Measurements from ENCODE around the gene ABI3BP.

The ABI3BP gene

DNA sequence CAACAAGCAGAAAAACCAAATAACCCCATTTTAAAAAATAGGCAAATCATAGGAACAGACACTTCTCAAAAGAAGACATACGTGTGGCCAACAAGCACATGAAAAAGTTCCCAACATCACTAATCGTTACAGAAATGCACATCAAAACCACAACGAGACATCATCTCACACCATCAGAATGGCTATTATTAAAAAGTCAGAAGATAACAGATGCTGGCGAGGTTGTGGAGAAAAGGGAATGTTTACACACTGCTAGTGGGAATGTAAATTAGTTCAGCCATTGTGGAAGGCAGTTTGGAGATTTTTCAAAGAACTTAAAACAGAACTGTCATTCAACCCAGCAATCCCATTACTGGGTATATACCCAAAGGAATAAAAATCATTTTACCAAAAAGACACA, 60.7 kb downstream of the ABI3BP start:
- DNase-seq, result no peak

GRCh38 chr3:100928638-100929428, 64.4 kb downstream of the ABI3BP start:
- no peak for DNase-seq

DNA sequence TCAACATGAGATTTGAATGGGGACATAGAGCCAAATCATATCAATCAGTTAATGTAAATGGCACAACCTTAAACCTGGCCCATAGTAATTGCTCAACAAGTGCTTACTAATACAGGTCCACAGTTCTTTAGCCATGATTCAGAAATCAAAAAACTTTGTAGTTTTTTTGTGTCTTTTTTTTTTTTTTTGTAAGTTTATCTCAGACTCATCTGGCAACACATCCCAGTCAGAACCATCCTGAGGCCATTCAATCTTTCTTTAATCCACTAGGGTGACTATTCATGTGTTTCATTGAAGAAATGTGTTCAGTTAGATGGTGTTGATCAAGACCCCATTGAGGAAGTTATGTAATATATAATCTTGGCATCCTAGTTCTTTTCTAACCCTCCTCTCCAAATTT, 65.4 kb downstream of the ABI3BP start:
- no peak for DNase-seq

DNA sequence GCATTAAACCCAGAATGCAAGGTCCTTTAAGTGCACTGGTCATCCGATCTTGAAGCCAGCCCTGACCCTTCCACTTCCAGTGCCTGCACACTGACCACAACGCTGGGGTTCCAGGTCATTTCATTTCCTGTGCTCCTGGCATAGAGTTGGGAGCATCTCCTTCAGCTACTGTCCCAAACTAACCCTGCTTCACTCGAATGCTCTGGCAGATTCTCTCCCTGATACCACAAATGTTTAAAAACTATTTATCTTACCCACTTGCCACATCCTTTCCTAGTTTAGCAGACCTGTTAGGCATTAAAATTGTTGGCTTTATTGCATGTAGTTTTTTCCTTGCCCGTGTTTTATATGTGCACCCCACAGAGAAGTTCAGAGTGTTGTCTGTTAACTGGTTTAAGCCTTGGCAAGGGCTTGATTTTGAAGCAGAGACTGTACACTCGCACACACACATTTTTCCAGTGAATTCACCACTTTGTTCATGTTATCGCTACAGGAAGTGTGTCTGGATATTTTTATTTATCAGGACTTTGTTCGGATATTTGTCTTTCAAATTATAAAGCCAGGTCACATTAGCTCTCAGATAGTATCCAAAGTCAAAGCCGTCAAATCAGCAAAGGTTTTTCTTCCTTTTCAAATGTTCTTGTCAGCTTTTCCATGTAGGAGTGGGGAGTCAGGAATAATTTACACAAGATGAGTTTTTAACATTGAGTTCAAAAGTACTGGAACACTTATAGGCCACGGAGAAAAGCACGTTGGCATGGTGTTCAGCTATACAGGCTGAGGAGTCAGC, 77.3 kb downstream of the ABI3BP start:
- DNase-seq, result no peak

DNA sequence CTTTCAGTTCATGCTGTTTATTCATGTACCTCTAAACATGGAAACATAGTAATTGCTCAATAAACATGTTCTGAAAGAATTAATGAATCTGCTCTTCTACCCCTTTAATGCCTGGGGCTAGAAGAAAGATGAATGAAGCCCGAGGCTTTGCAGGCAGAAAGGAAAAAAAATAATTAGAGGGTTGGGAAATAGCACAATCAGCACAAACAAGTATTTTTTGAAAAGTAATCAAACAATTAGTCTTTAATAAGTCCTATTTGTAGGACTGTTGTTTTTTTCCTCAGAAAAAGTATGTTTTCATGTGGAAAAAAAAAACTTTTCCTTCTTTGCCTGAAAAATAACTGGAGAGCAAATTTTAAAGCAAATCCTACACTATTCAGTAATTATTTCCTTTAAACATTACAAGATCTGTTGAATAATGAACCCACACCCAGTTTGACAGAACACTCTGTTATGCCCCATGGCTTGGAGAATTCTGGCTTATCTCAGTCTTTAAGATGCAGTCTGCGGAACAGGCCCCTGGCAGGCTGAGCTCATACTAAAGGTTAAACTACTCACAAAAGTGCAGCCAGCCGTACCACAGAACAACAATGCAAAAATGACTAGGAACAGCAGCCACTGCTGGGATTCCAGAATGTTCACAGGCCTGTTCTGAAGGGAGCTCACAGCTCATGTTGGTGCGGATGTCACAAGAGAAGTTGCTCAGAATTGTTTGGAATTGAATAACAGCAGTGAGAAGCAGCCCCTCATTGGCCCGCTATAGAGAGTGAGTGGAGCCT, 79.2 kb downstream of the ABI3BP start:
- no peak for DNase-seq

- DNase-seq, result no peak
Measured at GRCh38 chr3:100912976-100913545, 80.2 kb downstream of the ABI3BP start.

GRCh38 chr3:100912571-100912970, 80.7 kb downstream of the ABI3BP start:
- DNase-seq, result no peak

DNA sequence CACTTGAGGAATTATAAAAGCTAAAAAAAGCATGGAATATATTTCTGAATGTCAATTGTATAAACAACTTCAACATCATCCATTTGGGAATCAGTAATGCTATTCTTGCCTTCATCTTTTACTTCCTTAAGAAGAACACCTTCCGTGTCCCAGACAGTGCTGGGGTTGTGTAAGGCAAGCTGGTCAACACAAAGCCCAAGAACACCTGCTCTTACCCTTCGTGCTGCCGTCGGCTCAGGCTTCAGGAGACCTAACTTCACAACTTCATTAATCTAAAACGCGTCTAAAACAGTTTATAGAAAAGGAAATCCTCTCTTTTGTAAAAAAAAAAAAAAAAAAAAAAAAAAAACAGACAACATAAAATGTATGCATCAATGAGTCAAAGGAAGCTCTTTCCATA, 81.3 kb downstream of the ABI3BP start:
- no peak for DNase-seq

DNA sequence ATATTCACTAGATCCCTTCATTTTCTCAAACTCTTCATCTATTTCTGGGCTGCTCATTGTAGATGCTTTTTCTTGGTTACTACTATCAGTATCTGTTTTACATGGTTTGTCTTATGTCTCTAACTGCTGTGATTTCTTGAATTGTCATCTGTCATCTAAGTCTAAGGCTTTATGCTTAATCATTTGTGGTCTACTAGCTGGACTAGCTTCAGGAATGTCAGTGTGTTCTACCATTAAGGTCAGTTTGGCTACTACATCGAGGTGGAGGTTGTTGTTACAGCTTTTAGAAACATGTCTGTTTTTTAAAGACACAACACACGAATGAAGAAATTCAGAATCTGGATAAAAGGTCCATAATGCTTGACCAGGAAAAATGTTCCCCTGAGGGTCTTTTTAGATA, 82.2 kb downstream of the ABI3BP start:
- no peak for DNase-seq

- DNase-seq, result no peak
Measured at GRCh38 chr3:100902572-100902971, 90.6 kb downstream of the ABI3BP start.

DNA sequence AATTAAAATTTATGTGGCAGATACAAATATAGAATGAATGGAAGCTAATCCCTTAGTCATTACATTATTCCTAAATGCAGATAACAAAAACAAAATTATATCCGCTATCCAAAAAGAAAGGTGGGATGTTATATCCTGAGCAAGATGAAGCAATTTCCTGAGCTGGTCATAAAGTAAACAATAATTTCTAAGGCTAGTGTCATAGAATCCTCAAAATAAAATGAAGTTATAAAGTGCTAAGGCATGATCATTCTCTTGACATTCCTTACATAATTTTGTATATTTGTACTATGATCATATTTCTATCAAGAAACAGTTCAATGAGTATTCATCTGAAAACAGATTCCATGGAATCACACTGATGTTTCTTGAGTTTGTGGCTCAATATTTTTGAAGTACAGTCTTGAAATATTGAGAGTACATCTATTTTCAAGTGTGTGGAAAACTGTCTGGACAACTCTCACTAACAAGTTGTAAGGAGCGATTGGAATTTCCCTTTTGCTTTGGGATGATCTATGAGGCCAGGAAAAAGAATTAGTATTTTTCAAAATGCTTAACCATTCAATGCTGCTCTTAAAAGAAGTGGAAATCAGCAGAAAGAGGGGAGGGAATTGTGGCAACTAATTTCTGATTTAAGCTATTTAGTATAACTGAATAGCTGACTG, 92.4 kb downstream of the ABI3BP start:
- DNase-seq, result no peak

GRCh38 chr3:100899440-100900091, 93.7 kb downstream of the ABI3BP start:
- no peak for DNase-seq

GRCh38 chr3:100898681-100899080, 94.5 kb downstream of the ABI3BP start:
- no peak for DNase-seq

DNA sequence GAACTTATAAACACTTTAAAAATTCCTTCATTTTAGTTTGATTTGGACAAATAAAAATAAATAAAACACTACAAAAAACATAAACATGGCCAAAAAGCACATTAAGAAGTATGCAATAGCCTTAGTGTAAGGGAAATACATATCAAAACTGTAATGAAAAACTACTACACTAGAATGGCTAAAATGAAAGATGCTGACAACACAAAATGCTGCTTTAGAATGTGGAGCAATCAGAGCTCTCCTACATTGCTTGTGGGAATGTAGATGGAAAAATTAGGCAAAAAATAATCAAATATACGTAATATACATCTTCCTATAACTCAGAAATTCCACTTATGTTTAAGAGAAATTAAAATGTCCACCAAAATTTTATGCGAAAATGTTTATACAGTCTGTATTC, 96.2 kb downstream of the ABI3BP start:
- no peak for DNase-seq

DNA sequence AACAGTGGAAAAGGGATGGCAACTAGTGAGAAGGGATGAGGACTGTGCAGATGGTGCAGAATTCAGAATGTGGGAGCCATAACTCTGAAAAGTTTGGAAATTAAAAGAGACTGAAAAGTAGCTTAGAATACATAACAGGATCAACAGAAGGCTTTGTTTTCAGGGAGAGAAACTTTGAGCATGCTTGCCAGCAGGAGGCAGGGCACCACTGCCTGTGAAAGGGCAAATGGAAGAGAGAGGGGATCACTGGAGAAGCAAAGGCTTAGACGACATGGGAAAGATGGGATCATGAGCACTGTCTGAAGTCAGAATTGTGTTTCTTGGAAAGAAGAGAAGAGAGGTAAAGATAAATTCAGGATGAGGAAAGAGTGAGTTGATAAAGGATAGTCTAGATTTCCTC, 99.6 kb downstream of the ABI3BP start:
- DNase-seq, result no peak

DNA sequence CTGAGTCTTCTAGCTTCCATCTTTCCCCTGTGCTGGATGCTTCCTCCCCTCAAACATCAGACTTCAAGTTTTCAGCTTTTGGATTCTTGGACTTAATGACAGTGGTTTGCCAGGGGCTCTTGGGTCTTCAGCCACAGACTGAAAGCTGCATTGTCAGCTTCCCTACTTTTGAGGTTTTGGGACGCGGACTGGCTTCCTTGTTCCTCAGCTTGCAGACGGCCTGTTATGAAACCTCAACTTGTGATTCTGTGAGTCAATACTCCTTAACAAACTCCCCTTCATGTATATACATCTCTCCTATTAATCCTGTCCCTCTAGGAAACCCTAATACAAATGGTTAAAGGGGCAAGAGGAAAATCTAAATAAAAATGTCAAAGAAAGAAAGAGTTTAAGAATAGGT, 100.1 kb downstream of the ABI3BP start:
- no peak for DNase-seq

GRCh38 chr3:100891827-100892226, 101.4 kb downstream of the ABI3BP start:
- no peak for DNase-seq

DNA sequence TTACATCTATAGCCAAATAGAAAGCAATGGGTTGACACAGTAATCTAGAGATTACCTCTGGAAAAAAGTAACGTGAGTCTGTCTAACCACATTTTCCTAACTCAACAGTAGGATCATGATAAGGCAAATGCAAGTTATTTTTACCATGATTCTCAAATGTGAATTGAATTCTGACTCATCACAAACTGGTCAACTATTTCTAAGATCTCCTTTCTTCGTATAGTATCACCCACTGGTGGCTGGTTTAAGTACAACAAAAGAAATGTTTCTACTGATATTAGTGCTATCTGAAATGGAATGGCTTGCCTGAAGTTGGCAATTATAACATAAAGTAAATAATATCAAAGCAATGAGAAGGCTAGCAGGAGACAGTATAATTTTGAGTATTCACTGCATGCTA, 102.2 kb downstream of the ABI3BP start:
- DNase-seq, result no peak

- no peak for DNase-seq
Measured at GRCh38 chr3:100888881-100889280, 104.3 kb downstream of the ABI3BP start.

- DNase-seq, result no peak
Measured at GRCh38 chr3:100882571-100882984, 110.6 kb downstream of the ABI3BP start.

DNA sequence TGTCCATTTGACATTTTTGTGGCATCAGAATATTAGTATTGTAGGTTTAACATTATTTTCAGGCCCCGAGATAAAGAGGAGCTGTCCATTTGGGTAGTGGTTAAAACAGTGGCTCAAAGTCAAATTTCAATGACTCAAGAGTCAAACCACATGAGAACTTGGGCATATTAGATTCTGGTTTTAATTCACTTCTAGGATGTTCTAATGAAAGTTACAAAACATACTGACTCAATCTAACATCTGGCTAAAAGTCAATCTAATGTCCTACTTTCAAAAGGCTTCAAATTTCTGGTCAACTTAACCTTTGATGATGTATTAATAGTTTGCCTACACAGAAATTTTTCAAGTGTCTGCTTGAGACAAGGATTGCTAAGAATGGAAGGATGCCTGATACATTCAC, 112.4 kb downstream of the ABI3BP start:
- DNase-seq, result no peak

- peak; percentile 33 for DNase-seq
Measured at GRCh38 chr3:100880072-100880471, 113.1 kb downstream of the ABI3BP start.

Data from left hindlimb (tissue), 1 donor.